ENCODE measurements around the gene MPZL3.

The MPZL3 gene

GRCh38 chr11:118217575-118217974 is 34.6 kb downstream of the MPZL3 start:
- Histone ChIP-seq H3K9ac (ENCODE audit: low read length) (no peak overlapping the region), H3K4me1 (ENCODE audit: control insufficient read depth, insufficient read depth, low read length) (no peaks in the 10 kb centered on the region), H3K4me3 (ENCODE audit: low read length) (no peak overlapping the region), H3K9me3 (ENCODE audit: control insufficient read depth, low read length) (no peaks in the 10 kb centered on the region), H3K27me3 (replicated peaks; ENCODE audit: control insufficient read depth, insufficient read depth, low read length) (peaks cover 65% of the 10 kb centered on the region), H3K36me3 (ENCODE audit: control insufficient read depth, insufficient read depth, low read length, severe bottlenecking) (no peaks in the 10 kb centered on the region)
- no peak for DNase-seq (ENCODE audit: low read depth)

DNA sequence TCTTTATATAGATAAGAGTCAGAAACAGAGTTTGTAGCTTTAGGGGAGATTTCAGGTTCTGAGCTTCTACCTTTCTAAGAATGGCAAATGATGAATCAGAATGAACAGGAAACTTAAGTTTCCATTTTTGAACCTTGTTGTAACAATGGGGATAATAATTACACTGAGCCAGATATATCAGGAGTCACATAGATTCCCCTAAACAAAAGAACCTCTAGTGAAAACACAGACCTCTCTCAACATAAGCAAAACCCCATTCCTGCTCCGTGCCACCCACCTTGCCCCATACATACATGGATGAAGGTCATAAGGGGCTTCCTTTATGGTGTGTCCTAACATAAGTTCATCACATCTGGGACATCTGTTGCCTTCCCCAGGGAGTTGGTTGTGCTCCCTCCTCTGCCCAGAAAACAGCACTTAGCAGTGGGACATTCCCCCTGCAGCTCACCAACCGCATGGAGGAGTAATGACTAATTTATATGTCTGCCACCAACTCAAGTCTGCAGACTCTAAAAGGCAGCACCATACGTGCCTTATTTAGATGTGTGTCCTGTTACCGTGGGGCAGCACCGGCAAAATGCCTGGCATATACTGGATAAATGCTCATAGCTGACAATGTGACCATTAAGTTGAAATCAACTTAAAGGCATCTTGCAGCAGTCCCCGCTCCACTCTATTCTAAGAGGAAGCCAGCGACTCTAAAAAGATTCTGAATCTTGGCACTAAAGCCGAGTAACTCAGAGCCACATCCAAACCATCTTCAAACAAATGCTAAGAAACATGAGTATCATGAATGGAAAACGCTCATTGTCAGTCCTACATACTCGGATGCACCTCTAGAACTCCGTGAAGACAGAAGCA is 35.3 kb downstream of the MPZL3 start:
- no peaks in the 10 kb centered on the region for H3K4me1 ChIP-seq (ENCODE audit: control insufficient read depth, insufficient read depth, low read length)
- H3K4me3 ChIP-seq (ENCODE audit: low read length): no peak overlapping the region
- no peaks in the 10 kb centered on the region for H3K36me3 ChIP-seq (ENCODE audit: control insufficient read depth, insufficient read depth, low read length, severe bottlenecking)
- peaks cover 72% of the 10 kb centered on the region for H3K27me3 ChIP-seq (replicated peaks; ENCODE audit: control insufficient read depth, insufficient read depth, low read length)
- no peaks in the 10 kb centered on the region for H3K9me3 ChIP-seq (ENCODE audit: control insufficient read depth, low read length)
- H3K9ac ChIP-seq (ENCODE audit: low read length): no peak overlapping the region
- no peak for DNase-seq (ENCODE audit: low read depth)

- Histone ChIP-seq H3K4me1 (ENCODE audit: control insufficient read depth, insufficient read depth, low read length) (peaks cover 6% of the 10 kb centered on the region), H3K36me3 (ENCODE audit: control insufficient read depth, insufficient read depth, low read length, severe bottlenecking) (no peaks in the 10 kb centered on the region), H3K9ac (ENCODE audit: low read length) (no peak overlapping the region), H3K9me3 (ENCODE audit: control insufficient read depth, low read length) (no peaks in the 10 kb centered on the region), H3K4me3 (ENCODE audit: low read length) (no peak overlapping the region), H3K27me3 (replicated peaks; ENCODE audit: control insufficient read depth, insufficient read depth, low read length) (peaks cover 64% of the 10 kb centered on the region)
- no peak for DNase-seq (ENCODE audit: low read depth)
Observed at GRCh38 chr11:118215765-118216164, 36.4 kb downstream of the MPZL3 start.

GRCh38 chr11:118215262-118215661 is 36.9 kb downstream of the MPZL3 start:
- no peaks in the 10 kb centered on the region for H3K9me3 ChIP-seq (ENCODE audit: control insufficient read depth, low read length)
- DNase-seq (ENCODE audit: low read depth): no peak
- no peaks in the 10 kb centered on the region for H3K36me3 ChIP-seq (ENCODE audit: control insufficient read depth, insufficient read depth, low read length, severe bottlenecking)
- peaks cover 11% of the 10 kb centered on the region for H3K4me1 ChIP-seq (ENCODE audit: control insufficient read depth, insufficient read depth, low read length)
- no peak overlapping the region for H3K9ac ChIP-seq (ENCODE audit: low read length)
- H3K4me3 ChIP-seq (ENCODE audit: low read length): no peak overlapping the region
- peaks cover 62% of the 10 kb centered on the region for H3K27me3 ChIP-seq (replicated peaks; ENCODE audit: control insufficient read depth, insufficient read depth, low read length)

DNA sequence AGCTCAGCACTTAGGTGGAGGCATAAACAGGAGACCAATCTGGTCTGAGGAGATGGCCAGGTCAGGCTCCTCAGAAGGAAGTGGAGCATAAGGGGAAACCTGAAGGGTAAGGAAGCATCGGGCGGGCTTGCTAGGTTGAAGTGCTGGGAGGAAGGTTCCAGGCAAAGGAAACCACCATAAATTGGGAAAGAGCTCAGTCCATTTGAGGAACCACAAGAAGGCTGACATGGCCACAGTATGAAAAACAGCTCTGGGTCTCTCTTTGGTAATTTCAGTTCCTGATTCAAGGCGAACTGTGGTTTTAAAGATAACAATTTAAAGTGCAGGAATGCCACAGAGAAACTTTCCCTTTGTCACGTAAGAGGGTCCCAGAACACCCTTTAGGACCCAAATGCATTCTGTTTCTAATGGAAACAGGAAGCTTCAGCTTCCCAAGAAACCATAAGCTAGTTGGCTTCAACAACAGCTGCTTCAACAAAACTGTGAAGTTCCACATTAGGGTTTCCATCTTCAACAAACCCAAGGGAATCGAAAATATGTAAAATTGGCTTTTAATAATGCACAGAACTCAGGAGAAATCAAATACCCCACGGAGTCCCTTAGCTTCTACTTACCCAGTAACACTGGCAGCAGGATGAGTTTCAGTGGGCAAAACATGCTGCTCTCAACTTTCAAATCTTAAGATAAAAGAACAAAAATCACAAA is 37.8 kb downstream of the MPZL3 start:
- H3K27me3 ChIP-seq (replicated peaks; ENCODE audit: control insufficient read depth, insufficient read depth, low read length): peaks cover 55% of the 10 kb centered on the region
- H3K4me3 ChIP-seq (ENCODE audit: low read length): no peak overlapping the region
- no peak for DNase-seq (ENCODE audit: low read depth)
- no peaks in the 10 kb centered on the region for H3K36me3 ChIP-seq (ENCODE audit: control insufficient read depth, insufficient read depth, low read length, severe bottlenecking)
- H3K4me1 ChIP-seq (ENCODE audit: control insufficient read depth, insufficient read depth, low read length): peaks cover 12% of the 10 kb centered on the region
- H3K9ac ChIP-seq (ENCODE audit: low read length): no peak overlapping the region
- no peaks in the 10 kb centered on the region for H3K9me3 ChIP-seq (ENCODE audit: control insufficient read depth, low read length)

DNA sequence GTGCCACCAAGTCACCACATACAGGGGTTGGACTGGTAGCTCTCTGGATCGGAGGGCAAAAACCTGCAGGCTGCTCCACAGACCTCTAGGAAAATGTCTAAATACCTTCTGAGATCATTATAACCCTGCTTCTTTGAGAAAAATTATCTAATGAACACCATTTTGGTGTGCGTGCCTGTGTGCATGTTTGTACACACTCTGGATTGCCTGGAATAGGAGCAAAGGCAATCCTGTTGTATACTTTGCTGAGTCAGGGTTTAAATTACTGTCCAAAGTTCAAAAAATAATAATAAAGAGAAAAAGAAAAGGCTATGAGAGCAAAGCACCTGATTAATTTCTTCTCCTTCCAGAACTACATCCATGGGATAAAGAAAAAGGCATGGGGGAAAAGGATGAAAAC is 38.4 kb downstream of the MPZL3 start:
- Histone ChIP-seq H3K9me3 (ENCODE audit: control insufficient read depth, low read length) (no peaks in the 10 kb centered on the region), H3K4me3 (ENCODE audit: low read length) (no peak overlapping the region), H3K36me3 (ENCODE audit: control insufficient read depth, insufficient read depth, low read length, severe bottlenecking) (no peaks in the 10 kb centered on the region), H3K27me3 (replicated peaks; ENCODE audit: control insufficient read depth, insufficient read depth, low read length) (peaks cover 56% of the 10 kb centered on the region), H3K4me1 (ENCODE audit: control insufficient read depth, insufficient read depth, low read length) (peaks cover 12% of the 10 kb centered on the region), H3K9ac (ENCODE audit: low read length) (no peak overlapping the region)
- DNase-seq (ENCODE audit: low read depth): no peak

- H3K4me1 ChIP-seq (ENCODE audit: control insufficient read depth, insufficient read depth, low read length): peaks cover 12% of the 10 kb centered on the region
- no peak for DNase-seq (ENCODE audit: low read depth)
- no peaks in the 10 kb centered on the region for H3K9me3 ChIP-seq (ENCODE audit: control insufficient read depth, low read length)
- H3K27me3 ChIP-seq (replicated peaks; ENCODE audit: control insufficient read depth, insufficient read depth, low read length): peaks cover 62% of the 10 kb centered on the region
- no peak overlapping the region for H3K9ac ChIP-seq (ENCODE audit: low read length)
- no peaks in the 10 kb centered on the region for H3K36me3 ChIP-seq (ENCODE audit: control insufficient read depth, insufficient read depth, low read length, severe bottlenecking)
- H3K4me3 ChIP-seq (ENCODE audit: low read length): no peak overlapping the region
Observed at GRCh38 chr11:118213201-118213600, 39.0 kb downstream of the MPZL3 start.

GRCh38 chr11:118212781-118213191 is 39.4 kb downstream of the MPZL3 start:
- Histone ChIP-seq H3K4me1 (ENCODE audit: control insufficient read depth, insufficient read depth, low read length) (peaks cover 12% of the 10 kb centered on the region), H3K27me3 (replicated peaks; ENCODE audit: control insufficient read depth, insufficient read depth, low read length) (peaks cover 66% of the 10 kb centered on the region), H3K9ac (ENCODE audit: low read length) (no peak overlapping the region), H3K4me3 (ENCODE audit: low read length) (no peak overlapping the region), H3K9me3 (ENCODE audit: control insufficient read depth, low read length) (no peaks in the 10 kb centered on the region), H3K36me3 (ENCODE audit: control insufficient read depth, insufficient read depth, low read length, severe bottlenecking) (no peaks in the 10 kb centered on the region)
- no peak for DNase-seq (ENCODE audit: low read depth)

DNA sequence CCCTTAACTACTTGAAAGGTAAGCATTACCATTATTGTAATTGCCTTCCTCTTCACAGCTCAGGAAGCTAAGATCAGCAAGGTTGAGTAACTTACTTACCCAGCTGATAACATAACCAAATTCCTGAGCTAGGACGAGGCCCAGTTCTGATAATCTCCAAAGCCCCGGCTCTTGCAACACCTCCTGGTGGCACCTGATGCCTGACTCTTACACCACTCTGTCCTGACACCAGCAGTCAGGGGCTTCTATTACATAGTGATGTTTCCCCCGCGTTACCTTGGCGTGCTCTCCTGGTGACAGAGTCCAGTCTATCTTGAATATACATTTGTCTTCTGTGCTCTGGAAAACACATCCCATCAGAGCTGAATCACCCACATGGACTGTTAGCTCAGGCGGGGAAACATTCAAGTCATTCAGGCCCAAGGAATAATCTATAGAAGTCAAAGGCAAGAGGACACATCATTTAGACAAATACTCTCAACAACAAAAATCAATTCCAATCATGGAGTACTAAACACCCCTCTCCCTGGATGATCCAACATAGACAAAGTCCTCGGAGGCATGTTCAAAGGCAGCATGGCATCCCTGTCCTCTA is 39.9 kb downstream of the MPZL3 start:
- Histone ChIP-seq H3K27me3 (replicated peaks; ENCODE audit: control insufficient read depth, insufficient read depth, low read length) (peaks cover 72% of the 10 kb centered on the region), H3K9ac (ENCODE audit: low read length) (no peak overlapping the region), H3K4me3 (ENCODE audit: low read length) (no peak overlapping the region), H3K4me1 (ENCODE audit: control insufficient read depth, insufficient read depth, low read length) (peaks cover 12% of the 10 kb centered on the region), H3K9me3 (ENCODE audit: control insufficient read depth, low read length) (no peaks in the 10 kb centered on the region), H3K36me3 (ENCODE audit: control insufficient read depth, insufficient read depth, low read length, severe bottlenecking) (no peaks in the 10 kb centered on the region)
- DNase-seq (ENCODE audit: low read depth): no peak

- DNase-seq (ENCODE audit: low read depth): peak; percentile 25
- peaks cover 71% of the 10 kb centered on the region for H3K27me3 ChIP-seq (replicated peaks; ENCODE audit: control insufficient read depth, insufficient read depth, low read length)
- peaks cover 16% of the 10 kb centered on the region for H3K4me1 ChIP-seq (ENCODE audit: control insufficient read depth, insufficient read depth, low read length)
- H3K36me3 ChIP-seq (ENCODE audit: control insufficient read depth, insufficient read depth, low read length, severe bottlenecking): no peaks in the 10 kb centered on the region
- no peak overlapping the region for H3K9ac ChIP-seq (ENCODE audit: low read length)
- H3K4me3 ChIP-seq (ENCODE audit: low read length): peak overlapping the region; percentile 27
- H3K9me3 ChIP-seq (ENCODE audit: control insufficient read depth, low read length): no peaks in the 10 kb centered on the region
Observed at GRCh38 chr11:118211006-118211405, 41.2 kb downstream of the MPZL3 start.

GRCh38 chr11:118210323-118210722 is 41.8 kb downstream of the MPZL3 start:
- Histone ChIP-seq H3K4me3 (ENCODE audit: low read length) (no peak overlapping the region), H3K9me3 (ENCODE audit: control insufficient read depth, low read length) (no peaks in the 10 kb centered on the region), H3K36me3 (ENCODE audit: control insufficient read depth, insufficient read depth, low read length, severe bottlenecking) (no peaks in the 10 kb centered on the region), H3K9ac (ENCODE audit: low read length) (no peak overlapping the region), H3K4me1 (ENCODE audit: control insufficient read depth, insufficient read depth, low read length) (peaks cover 16% of the 10 kb centered on the region), H3K27me3 (replicated peaks; ENCODE audit: control insufficient read depth, insufficient read depth, low read length) (peaks cover 71% of the 10 kb centered on the region)
- no peak for DNase-seq (ENCODE audit: low read depth)
